Smooth muscle cell (in vitro differentiated cells): ENCODE data around the gene PPARG. TPM values are rescaled to one million over a fixed set of nuclear protein-coding genes. Genes with fewer than 3 reads are reported as not detected.

ENCODE experiments used
- DNase-seq: peaks from one replicate; lab custom pipeline; 2025; ENCODE audit not compliant: unreplicated experiment; lab: John Stamatoyannopoulos, UW
- H2AFZ ChIP-seq: fragments of 200-600 bp; sonication (generic); 2 replicates; pipeline ENCODE4 v1.6.0; 2016; ENCODE audit warnings: antibody characterized with exemption, low read depth, mild to moderate bottlenecking
- H3F3A ChIP-seq: fragments of 200-600 bp; sonication (generic); 2 replicates; pipeline ENCODE4 v1.6.0; 2017; ENCODE audit warnings: antibody characterized with exemption, low read depth
- H3K27ac ChIP-seq: fragments of 200-600 bp; sonication (generic); 2 replicates; pipeline ENCODE4 v1.5.1; 2016; ENCODE audit warnings: low read depth, mild to moderate bottlenecking
- H3K27me3 ChIP-seq: fragments of 200-600 bp; sonication (generic); 2 replicates; pipeline ENCODE4 v1.6.1; 2016; ENCODE audit warnings: low read depth, mild to moderate bottlenecking
- H3K36me3 ChIP-seq: fragments of 200-600 bp; sonication (generic); 2 replicates; pipeline ENCODE4 v1.5.1; 2016; ENCODE audit warnings: low read depth
- H3K4me1 ChIP-seq: fragments of 200-600 bp; sonication (generic); 2 replicates; pipeline ENCODE4 v1.5.1; 2016; ENCODE audit warnings: low read depth
- H3K4me2 ChIP-seq: fragments of 200-600 bp; sonication (generic); 2 replicates; pipeline ENCODE4 v1.6.0; 2016; ENCODE audit warnings: mild to moderate bottlenecking
- H3K4me3 ChIP-seq: fragments of 200-600 bp; sonication (generic); 2 replicates; pipeline ENCODE4 v1.5.1; 2016; ENCODE audit warnings: mild to moderate bottlenecking
- H3K79me2 ChIP-seq: fragments of 200-600 bp; sonication (generic); 2 replicates; pipeline ENCODE4 v1.6.0; 2016; ENCODE audit warnings: low read depth, mild to moderate bottlenecking
- H3K9ac ChIP-seq: fragments of 200-600 bp; sonication (generic); 2 replicates; pipeline ENCODE4 v1.6.0; 2016; ENCODE audit warnings: low read depth
- H3K9me3 ChIP-seq: fragments of 200-600 bp; sonication (generic); replicated peaks from 2 replicates; pipeline ENCODE4 v1.5.1; 2016; ENCODE audit warnings: low read depth
- H4K20me1 ChIP-seq: fragments of 200-600 bp; sonication (generic); 2 replicates; pipeline ENCODE4 v1.6.0; 2016; ENCODE audit warnings: low read depth
- WGBS: methylation state at CpG from one replicate; pipeline ENCODE4 v1.1.7; 2016; ENCODE audit warnings: low lambda C conversion rate; 5-methylcytosine and 5-hydroxymethylcytosine counted together
- polyA plus RNA-seq: library from polyadenylated mRNA; unstranded; fragments of >200 nt; fragmentation: Nextera tagmentation; extraction: Ambion mirVana; gene quantifications from 2 replicates; pipeline ENCODE4 v1.2.1, GENCODE V29; 2016
- total RNA-seq: library from RNA; depleted of rRNA; stranded (reverse); fragments of >200 nt; gene quantifications from 2 replicates; pipeline ENCODE4 v1.2.3, GENCODE V29; 2014
- TF ChIP-seq, protein P1 (sequence below): fragments of 200-600 bp; sonication (generic); IDR thresholded peaks from 2 replicates; pipeline ENCODE4 v1.5.1; 2017; ENCODE audit warnings: borderline replicate concordance, mild to moderate bottlenecking, antibody characterized with exemption; ENCODE audit not compliant: insufficient read depth, poor library complexity, severe bottlenecking

The PPARG gene
- total and polyA plus RNA-seq, 2 experiments from 2014 or later, result 1.5 to 8.5 TPM

GRCh38 chr3:12472796-12473195 lies 183.9 kb downstream of the PPARG start:
- TF ChIP-seq, protein P1, sequence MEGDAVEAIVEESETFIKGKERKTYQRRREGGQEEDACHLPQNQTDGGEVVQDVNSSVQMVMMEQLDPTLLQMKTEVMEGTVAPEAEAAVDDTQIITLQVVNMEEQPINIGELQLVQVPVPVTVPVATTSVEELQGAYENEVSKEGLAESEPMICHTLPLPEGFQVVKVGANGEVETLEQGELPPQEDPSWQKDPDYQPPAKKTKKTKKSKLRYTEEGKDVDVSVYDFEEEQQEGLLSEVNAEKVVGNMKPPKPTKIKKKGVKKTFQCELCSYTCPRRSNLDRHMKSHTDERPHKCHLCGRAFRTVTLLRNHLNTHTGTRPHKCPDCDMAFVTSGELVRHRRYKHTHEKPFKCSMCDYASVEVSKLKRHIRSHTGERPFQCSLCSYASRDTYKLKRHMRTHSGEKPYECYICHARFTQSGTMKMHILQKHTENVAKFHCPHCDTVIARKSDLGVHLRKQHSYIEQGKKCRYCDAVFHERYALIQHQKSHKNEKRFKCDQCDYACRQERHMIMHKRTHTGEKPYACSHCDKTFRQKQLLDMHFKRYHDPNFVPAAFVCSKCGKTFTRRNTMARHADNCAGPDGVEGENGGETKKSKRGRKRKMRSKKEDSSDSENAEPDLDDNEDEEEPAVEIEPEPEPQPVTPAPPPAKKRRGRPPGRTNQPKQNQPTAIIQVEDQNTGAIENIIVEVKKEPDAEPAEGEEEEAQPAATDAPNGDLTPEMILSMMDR, result no peak
- no peak overlapping the region for H3K27ac ChIP-seq
- H3F3A ChIP-seq, result no peaks in the 10 kb centered on the region
- no peak overlapping the region for H3K4me2 ChIP-seq
- WGBS, result 86% methylated on average over 5 of the region's 5 CpGs
- no peak overlapping the region for H3K9ac ChIP-seq
- H3K27me3 ChIP-seq, result no peaks in the 10 kb centered on the region
- H4K20me1 ChIP-seq, result no peaks in the 10 kb centered on the region
- H3K4me3 ChIP-seq, result no peak overlapping the region
- DNase-seq, result no peak
- no peaks in the 10 kb centered on the region for H3K9me3 ChIP-seq
- H3K4me1 ChIP-seq, result no peaks in the 10 kb centered on the region
- H3K36me3 ChIP-seq, result no peaks in the 10 kb centered on the region
- no peaks in the 10 kb centered on the region for H3K79me2 ChIP-seq
- no peak overlapping the region for H2AFZ ChIP-seq

GRCh38 chr3:12473511-12473910 lies 184.6 kb downstream of the PPARG start:
- Histone ChIP-seq H3K27me3 (no peaks in the 10 kb centered on the region), H3K79me2 (no peaks in the 10 kb centered on the region), H3K9ac (no peak overlapping the region), H3K9me3 (no peaks in the 10 kb centered on the region), H3K4me1 (no peaks in the 10 kb centered on the region), H3K27ac (no peak overlapping the region), H4K20me1 (no peaks in the 10 kb centered on the region), H3K36me3 (no peaks in the 10 kb centered on the region), H3F3A (no peaks in the 10 kb centered on the region), H3K4me3 (no peak overlapping the region), H2AFZ (no peak overlapping the region), H3K4me2 (no peak overlapping the region)
- TF ChIP-seq, protein P1, result no peak
- DNase-seq, result no peak
- 93% methylated on average over 9 of the region's 9 CpGs for WGBS

DNA sequence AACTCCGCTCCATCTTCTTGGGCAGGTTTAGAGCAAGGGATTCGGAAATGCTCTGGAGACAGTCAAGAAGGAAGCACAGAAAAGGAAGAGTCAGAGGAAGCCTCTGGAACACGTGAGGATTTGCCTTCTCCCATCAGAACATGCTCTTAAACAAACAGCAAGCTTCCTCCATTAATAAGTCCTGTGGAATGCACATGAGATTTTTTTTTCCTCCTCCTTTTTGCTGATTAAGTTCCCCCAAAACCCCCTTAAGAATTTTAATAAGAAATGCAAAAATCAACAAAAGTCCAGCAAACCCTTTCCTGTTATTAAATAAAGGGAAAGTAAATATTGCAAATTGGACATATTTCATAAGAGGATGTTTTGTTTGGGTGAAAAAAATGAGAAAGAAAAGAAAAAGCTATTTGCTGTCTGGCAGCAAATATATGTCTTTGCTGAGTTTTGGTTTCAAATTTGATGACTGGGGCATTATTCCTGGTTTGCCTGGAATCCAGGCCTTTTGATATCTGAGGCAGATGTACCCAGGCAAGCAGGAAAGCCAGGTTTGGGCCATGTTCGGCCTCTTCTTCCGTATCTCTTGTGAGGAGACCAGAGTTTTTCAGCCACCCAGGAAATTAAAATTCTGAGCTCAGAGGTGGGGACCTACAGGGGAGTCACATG lies 187.5 kb downstream of the PPARG start:
- no peaks in the 10 kb centered on the region for H3K9me3 ChIP-seq
- no peak overlapping the region for H3K4me3 ChIP-seq
- H3K9ac ChIP-seq, result no peak overlapping the region
- no peak overlapping the region for H3K4me2 ChIP-seq
- 70% methylated on average over 5 of the region's 5 CpGs for WGBS
- H4K20me1 ChIP-seq, result no peaks in the 10 kb centered on the region
- H3K79me2 ChIP-seq, result no peaks in the 10 kb centered on the region
- no peaks in the 10 kb centered on the region for H3F3A ChIP-seq
- H3K27me3 ChIP-seq, result no peaks in the 10 kb centered on the region
- peak overlapping the region; percentile 1 for H3K27ac ChIP-seq
- no peaks in the 10 kb centered on the region for H3K36me3 ChIP-seq
- TF ChIP-seq, protein P1, result no peak
- no peaks in the 10 kb centered on the region for H3K4me1 ChIP-seq
- DNase-seq, result no peak
- H2AFZ ChIP-seq, result peak overlapping the region; percentile 53

- no peaks in the 10 kb centered on the region for H3K9me3 ChIP-seq
- no peaks in the 10 kb centered on the region for H3K4me1 ChIP-seq
- H3K9ac ChIP-seq, result no peak overlapping the region
- no peaks in the 10 kb centered on the region for H3K36me3 ChIP-seq
- H3K4me3 ChIP-seq, result no peak overlapping the region
- TF ChIP-seq, protein P1, result no peak
- no peaks in the 10 kb centered on the region for H3K27me3 ChIP-seq
- no peak for DNase-seq
- no peak overlapping the region for H3K4me2 ChIP-seq
- H4K20me1 ChIP-seq, result no peaks in the 10 kb centered on the region
- no peaks in the 10 kb centered on the region for H3K79me2 ChIP-seq
- no peak overlapping the region for H2AFZ ChIP-seq
- 96% methylated on average over 5 of the region's 5 CpGs for WGBS
- no peak overlapping the region for H3K27ac ChIP-seq
- H3F3A ChIP-seq, result no peaks in the 10 kb centered on the region
These were observed 188.4 kb downstream of the PPARG start for GRCh38 chr3:12477256-12477655.
